HepG2 (cell line): Measurements from ENCODE around the gene RPS6KA2. TPM values are rescaled to one million over a fixed set of nuclear protein-coding genes. Genes with fewer than 3 reads are reported as not detected.
A peak's percentile ranks its signal among the peaks of the same experiment; 100 is the strongest.

Source experiments
- ASH2L ChIP-seq: fragments of 300-600, 200-600 bp; sonication (generic); IDR thresholded peaks from 2 replicates; pipeline ENCODE4 v1.7.0; 2017; ENCODE audit warnings: low read depth, mild to moderate bottlenecking, moderate library complexity, mixed read lengths, low read length; ENCODE audit not compliant: insufficient read length
- CENPX ChIP-seq: sonication (generic); formaldehyde crosslinking; IDR thresholded peaks from 2 replicates; pipeline ENCODE4 v1.9.0; 2021; ENCODE audit warnings: mild to moderate bottlenecking, missing genetic modification reagents, moderate library complexity
- KAT8 ChIP-seq: IDR thresholded peaks from 2 replicates; pipeline ENCODE4 v1.6.1; 2016; ENCODE audit warnings: missing genetic modification reagents, missing compliant biosample characterization
- KDM5B ChIP-seq: sonication (generic); formaldehyde crosslinking; IDR thresholded peaks from 2 replicates; pipeline ENCODE4 v1.4.0; 2020; ENCODE audit warnings: missing genetic modification reagents, mild to moderate bottlenecking, borderline replicate concordance
- KLF9 ChIP-seq: IDR thresholded peaks from 2 replicates; pipeline ENCODE4 v1.6.1; 2016; ENCODE audit warnings: low read depth
- NFIC ChIP-seq: IDR thresholded peaks from 2 replicates; pipeline ENCODE4 v1.6.1; 2012; ENCODE audit warnings: mild to moderate bottlenecking, low read length, inconsistent platforms
- SIX1 ChIP-seq: sonication (generic); formaldehyde crosslinking; IDR thresholded peaks from 2 replicates; pipeline ENCODE4 v1.4.0; 2020; ENCODE audit warnings: missing genetic modification reagents, borderline replicate concordance
- SP1 ChIP-seq, 2 experiments: fragments of 450-650 bp in 1 of 2; sonication (generic) in 1 of 2; formaldehyde crosslinking in 1 of 2; IDR thresholded peaks; 2 replicates each; pipeline versions ENCODE4 v1.4.0 to v1.6.1; 2016 to 2020; ENCODE audit warnings: missing genetic modification reagents in 1 of 2
- TBX2 ChIP-seq: sonication (generic); formaldehyde crosslinking; IDR thresholded peaks from 2 replicates; pipeline ENCODE4 v1.5.0; 2020; ENCODE audit warnings: missing genetic modification reagents, mild to moderate bottlenecking, borderline replicate concordance
- TOE1 ChIP-seq: sonication (generic); formaldehyde crosslinking; IDR thresholded peaks from 2 replicates; pipeline ENCODE4 v1.4.0; 2020; ENCODE audit warnings: mild to moderate bottlenecking, missing genetic modification reagents
- XBP1 ChIP-seq: sonication (generic); formaldehyde crosslinking; IDR thresholded peaks from 2 replicates; pipeline ENCODE4 v1.5.0; 2020; ENCODE audit warnings: missing genetic modification reagents
- ZNF280B ChIP-seq: sonication (generic); formaldehyde crosslinking; IDR thresholded peaks from 2 replicates; pipeline ENCODE4 v1.5.0; 2020; ENCODE audit warnings: missing genetic modification reagents, mild to moderate bottlenecking, borderline replicate concordance
- ZNF282 ChIP-seq: fragments of 450-650 bp; IDR thresholded peaks from 2 replicates; pipeline ENCODE4 v1.6.1; 2018; ENCODE audit not compliant: partially characterized antibody
- ZNF30 ChIP-seq: sonication (generic); formaldehyde crosslinking; IDR thresholded peaks from 2 replicates; pipeline ENCODE4 v1.5.0; 2020; ENCODE audit warnings: mild to moderate bottlenecking, missing genetic modification reagents
- ZNF343 ChIP-seq: sonication (generic); formaldehyde crosslinking; IDR thresholded peaks from 2 replicates; pipeline ENCODE4 v1.4.0; 2020; ENCODE audit warnings: mild to moderate bottlenecking, missing genetic modification reagents
- ZNF577 ChIP-seq: sonication (generic); formaldehyde crosslinking; IDR thresholded peaks from 2 replicates; pipeline ENCODE4 v1.4.0; 2020; ENCODE audit warnings: mild to moderate bottlenecking, low read depth, missing genetic modification reagents, borderline replicate concordance
- ZSCAN31 ChIP-seq: sonication (generic); formaldehyde crosslinking; IDR thresholded peaks from 2 replicates; pipeline ENCODE4 v1.5.0; 2020; ENCODE audit warnings: low read depth, mild to moderate bottlenecking, missing genetic modification reagents
- polyA plus RNA-seq, 8 experiments: library from polyadenylated mRNA; depleted of rRNA in 3 of 8; stranded (reverse) in 7 of 8; unstranded in 1 of 8; fragments of >200 nt; fragmentation: Illumina TruSeq in 4 of 8; extraction: Trizol in 4 of 8; gene quantifications; 2 replicates each; pipeline versions ENCODE4 v1.2.1 to v1.2.3, GENCODE V29; 2011 to 2016; ENCODE audit warnings: low read depth in 4 of 8, missing spikeins in 1 of 8, mixed read lengths in 1 of 8; ENCODE audit not compliant: insufficient read depth in 1 of 8
- total RNA-seq, 5 experiments: library from RNA; depleted of rRNA; stranded (reverse); fragments of >200 nt; fragmentation: Illumina TruSeq; extraction: Trizol; gene quantifications; 2 replicates each; pipeline ENCODE4 v1.2.3, GENCODE V29; 2016; ENCODE audit warnings: low read depth in 1 of 5
- TF ChIP-seq, protein P1 (sequence below): sonication (generic); formaldehyde crosslinking; IDR thresholded peaks from 2 replicates; pipeline ENCODE4 v1.4.0; 2020; ENCODE audit warnings: missing genetic modification reagents
- TF ChIP-seq, protein P2 (sequence below): sonication (generic); formaldehyde crosslinking; IDR thresholded peaks from 2 replicates; pipeline ENCODE4 v1.5.1; 2020; ENCODE audit warnings: mild to moderate bottlenecking, missing genetic modification reagents, moderate library complexity
- TF ChIP-seq, protein P3 (sequence below): IDR thresholded peaks from 2 replicates; pipeline ENCODE4 v1.6.1; 2016

RPS6KA2 gene
- total and polyA plus RNA-seq, 2 of the 13 experiments (the other 11 are each of a cell fraction or from before 2014, with no cell fraction given): 0.22 to 0.38 TPM

- TF ChIP-seq NFIC: no peak
- 0 out of 2 replicates have a peak, but pooled peaks have one; percentile 80 for TF ChIP-seq KLF9 (CRISPR knock-in tag)
- TF ChIP-seq ZNF577 (CRISPR knock-in tag): no peak
- TF ChIP-seq, protein P1, sequence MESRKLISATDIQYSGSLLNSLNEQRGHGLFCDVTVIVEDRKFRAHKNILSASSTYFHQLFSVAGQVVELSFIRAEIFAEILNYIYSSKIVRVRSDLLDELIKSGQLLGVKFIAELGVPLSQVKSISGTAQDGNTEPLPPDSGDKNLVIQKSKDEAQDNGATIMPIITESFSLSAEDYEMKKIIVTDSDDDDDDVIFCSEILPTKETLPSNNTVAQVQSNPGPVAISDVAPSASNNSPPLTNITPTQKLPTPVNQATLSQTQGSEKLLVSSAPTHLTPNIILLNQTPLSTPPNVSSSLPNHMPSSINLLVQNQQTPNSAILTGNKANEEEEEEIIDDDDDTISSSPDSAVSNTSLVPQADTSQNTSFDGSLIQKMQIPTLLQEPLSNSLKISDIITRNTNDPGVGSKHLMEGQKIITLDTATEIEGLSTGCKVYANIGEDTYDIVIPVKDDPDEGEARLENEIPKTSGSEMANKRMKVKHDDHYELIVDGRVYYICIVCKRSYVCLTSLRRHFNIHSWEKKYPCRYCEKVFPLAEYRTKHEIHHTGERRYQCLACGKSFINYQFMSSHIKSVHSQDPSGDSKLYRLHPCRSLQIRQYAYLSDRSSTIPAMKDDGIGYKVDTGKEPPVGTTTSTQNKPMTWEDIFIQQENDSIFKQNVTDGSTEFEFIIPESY (CRISPR knock-in tag): 0 out of 2 replicates have a peak, but pooled peaks have one; percentile 47
- no peak for TF ChIP-seq ZNF30
- no peak for TF ChIP-seq ZNF343 (CRISPR knock-in tag)
- TF ChIP-seq CENPX (CRISPR knock-in tag): no peak
- TF ChIP-seq KAT8 (CRISPR knock-in tag): peak; percentile 76
- no peak for TF ChIP-seq ZNF280B
- peak; percentile 85 for TF ChIP-seq ASH2L
- peak; percentile 95; the same call in 1 of the 2 replicates for TF ChIP-seq ZSCAN31 (CRISPR knock-in tag)
- TF ChIP-seq, protein P2, sequence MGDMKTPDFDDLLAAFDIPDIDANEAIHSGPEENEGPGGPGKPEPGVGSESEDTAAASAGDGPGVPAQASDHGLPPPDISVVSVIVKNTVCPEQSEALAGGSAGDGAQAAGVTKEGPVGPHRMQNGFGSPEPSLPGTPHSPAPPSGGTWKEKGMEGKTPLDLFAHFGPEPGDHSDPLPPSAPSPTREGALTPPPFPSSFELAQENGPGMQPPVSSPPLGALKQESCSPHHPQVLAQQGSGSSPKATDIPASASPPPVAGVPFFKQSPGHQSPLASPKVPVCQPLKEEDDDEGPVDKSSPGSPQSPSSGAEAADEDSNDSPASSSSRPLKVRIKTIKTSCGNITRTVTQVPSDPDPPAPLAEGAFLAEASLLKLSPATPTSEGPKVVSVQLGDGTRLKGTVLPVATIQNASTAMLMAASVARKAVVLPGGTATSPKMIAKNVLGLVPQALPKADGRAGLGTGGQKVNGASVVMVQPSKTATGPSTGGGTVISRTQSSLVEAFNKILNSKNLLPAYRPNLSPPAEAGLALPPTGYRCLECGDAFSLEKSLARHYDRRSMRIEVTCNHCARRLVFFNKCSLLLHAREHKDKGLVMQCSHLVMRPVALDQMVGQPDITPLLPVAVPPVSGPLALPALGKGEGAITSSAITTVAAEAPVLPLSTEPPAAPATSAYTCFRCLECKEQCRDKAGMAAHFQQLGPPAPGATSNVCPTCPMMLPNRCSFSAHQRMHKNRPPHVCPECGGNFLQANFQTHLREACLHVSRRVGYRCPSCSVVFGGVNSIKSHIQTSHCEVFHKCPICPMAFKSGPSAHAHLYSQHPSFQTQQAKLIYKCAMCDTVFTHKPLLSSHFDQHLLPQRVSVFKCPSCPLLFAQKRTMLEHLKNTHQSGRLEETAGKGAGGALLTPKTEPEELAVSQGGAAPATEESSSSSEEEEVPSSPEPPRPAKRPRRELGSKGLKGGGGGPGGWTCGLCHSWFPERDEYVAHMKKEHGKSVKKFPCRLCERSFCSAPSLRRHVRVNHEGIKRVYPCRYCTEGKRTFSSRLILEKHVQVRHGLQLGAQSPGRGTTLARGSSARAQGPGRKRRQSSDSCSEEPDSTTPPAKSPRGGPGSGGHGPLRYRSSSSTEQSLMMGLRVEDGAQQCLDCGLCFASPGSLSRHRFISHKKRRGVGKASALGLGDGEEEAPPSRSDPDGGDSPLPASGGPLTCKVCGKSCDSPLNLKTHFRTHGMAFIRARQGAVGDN: peak; percentile 93
- no peak for TF ChIP-seq SP1 (IDR thresholded peaks at IDR 0.05)
- TF ChIP-seq SP1 (CRISPR knock-in tag; IDR thresholded peaks at IDR 0.05): peak; percentile 97
- no peak; the same call in 1 of the 2 replicates for TF ChIP-seq KDM5B (CRISPR knock-in tag)
- no peak for TF ChIP-seq TOE1 (CRISPR knock-in tag)
- TF ChIP-seq ZNF282: no peak
- TF ChIP-seq XBP1 (CRISPR knock-in tag): 0 out of 2 replicates have a peak, but pooled peaks have one; percentile 16
- TF ChIP-seq, protein P3, sequence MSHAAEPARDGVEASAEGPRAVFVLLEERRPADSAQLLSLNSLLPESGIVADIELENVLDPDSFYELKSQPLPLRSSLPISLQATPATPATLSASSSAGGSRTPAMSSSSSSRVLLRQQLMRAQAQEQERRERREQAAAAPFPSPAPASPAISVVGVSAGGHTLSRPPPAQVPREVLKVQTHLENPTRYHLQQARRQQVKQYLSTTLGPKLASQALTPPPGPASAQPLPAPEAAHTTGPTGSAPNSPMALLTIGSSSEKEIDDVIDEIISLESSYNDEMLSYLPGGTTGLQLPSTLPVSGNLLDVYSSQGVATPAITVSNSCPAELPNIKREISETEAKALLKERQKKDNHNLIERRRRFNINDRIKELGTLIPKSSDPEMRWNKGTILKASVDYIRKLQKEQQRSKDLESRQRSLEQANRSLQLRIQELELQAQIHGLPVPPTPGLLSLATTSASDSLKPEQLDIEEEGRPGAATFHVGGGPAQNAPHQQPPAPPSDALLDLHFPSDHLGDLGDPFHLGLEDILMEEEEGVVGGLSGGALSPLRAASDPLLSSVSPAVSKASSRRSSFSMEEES (CRISPR knock-in tag): no peak
- no peak for TF ChIP-seq SIX1
- TF ChIP-seq TBX2 (CRISPR knock-in tag): peak; percentile 81
Observed at GRCh38 chr6:166382933-166383801, 243.9 kb downstream of the RPS6KA2 start, which contains the start of gene MPC1 (continued).
